HepG2 (cell line): ENCODE measurements around the gene CTSA. TPM values are rescaled to one million over a fixed set of nuclear protein-coding genes. Genes with fewer than 3 reads are reported as not detected.
A peak's percentile ranks its signal among the peaks of the same experiment; 100 is the strongest.

Experiments used
- AGO1 ChIP-seq: fragments of 200-400 bp; formaldehyde crosslinking; IDR thresholded peaks from 2 replicates; pipeline ENCODE4 v1.6.1; 2017; ENCODE audit warnings: mild to moderate bottlenecking, low read depth, low read length, moderate library complexity; ENCODE audit not compliant: poor library complexity, severe bottlenecking
- MBNL3 ChIP-seq: fragments of 250-450 bp; sonication (Bioruptor Pico); conservative IDR thresholded peaks from 2 replicates; pipeline ENCODE4 v1.8.0; 2022; ENCODE audit warnings: mild to moderate bottlenecking, inconsistent platforms
- SNRNP70 ChIP-seq: fragments of 200-400 bp; formaldehyde crosslinking; IDR thresholded peaks from 2 replicates; pipeline ENCODE4 v1.6.1; 2017; ENCODE audit warnings: mild to moderate bottlenecking, low read depth, low read length, moderate library complexity
- SRF ChIP-seq: IDR thresholded peaks from 2 replicates; pipeline ENCODE4 v1.6.1; 2011; ENCODE audit warnings: mild to moderate bottlenecking, low read depth, low read length, moderate library complexity
- TGIF2 ChIP-seq: IDR thresholded peaks from 2 replicates; pipeline ENCODE4 v1.6.1; 2016; ENCODE audit warnings: control low read depth, missing compliant biosample characterization
- THAP9 ChIP-seq: sonication (generic); formaldehyde crosslinking; IDR thresholded peaks from 2 replicates; pipeline ENCODE4; 2020; ENCODE audit warnings: missing genetic modification reagents, mild to moderate bottlenecking, borderline replicate concordance
- TP53 ChIP-seq: sonication (generic); formaldehyde crosslinking; conservative IDR thresholded peaks from 2 replicates; pipeline ENCODE4 v1.4.0; 2020; ENCODE audit warnings: missing genetic modification reagents
- ZKSCAN8 ChIP-seq: IDR thresholded peaks from 2 replicates; pipeline ENCODE4 v1.6.1; 2016; ENCODE audit warnings: borderline replicate concordance, missing genetic modification reagents, missing compliant biosample characterization
- ZNF143 ChIP-seq: sonication (generic); formaldehyde crosslinking; IDR thresholded peaks from 2 replicates; pipeline ENCODE4 v1.4.0; 2020; ENCODE audit warnings: missing genetic modification reagents
- ZNF354B ChIP-seq: sonication (generic); formaldehyde crosslinking; IDR thresholded peaks from 2 replicates; pipeline ENCODE4 v1.8.0; 2022; ENCODE audit warnings: mild to moderate bottlenecking, missing genetic modification reagents
- ZNF431 ChIP-seq: sonication (generic); formaldehyde crosslinking; IDR thresholded peaks from 2 replicates; pipeline ENCODE4 v1.9.0; 2022; ENCODE audit warnings: missing genetic modification reagents, low read depth, mild to moderate bottlenecking, borderline replicate concordance
- ZNF574 ChIP-seq: sonication (generic); formaldehyde crosslinking; IDR thresholded peaks from 2 replicates; pipeline ENCODE4 v1.4.0; 2020; ENCODE audit warnings: missing genetic modification reagents
- polyA plus RNA-seq, 8 experiments: library from polyadenylated mRNA; depleted of rRNA in 3 of 8; stranded (reverse) in 7 of 8; unstranded in 1 of 8; fragments of >200 nt; fragmentation: Illumina TruSeq in 4 of 8; extraction: Trizol in 4 of 8; gene quantifications; 2 replicates each; pipeline versions ENCODE4 v1.2.1 to v1.2.3, GENCODE V29; 2011 to 2016; ENCODE audit warnings: low read depth in 4 of 8, missing spikeins in 1 of 8, mixed read lengths in 1 of 8; ENCODE audit not compliant: insufficient read depth in 1 of 8
- total RNA-seq, 5 experiments: library from RNA; depleted of rRNA; stranded (reverse); fragments of >200 nt; fragmentation: Illumina TruSeq; extraction: Trizol; gene quantifications; 2 replicates each; pipeline ENCODE4 v1.2.3, GENCODE V29; 2016; ENCODE audit warnings: low read depth in 1 of 5

Gene CTSA
- total and polyA plus RNA-seq, 2 of the 13 experiments (the other 11 are each of a cell fraction or from before 2014, with no cell fraction given): 202 to 231 TPM

DNA sequence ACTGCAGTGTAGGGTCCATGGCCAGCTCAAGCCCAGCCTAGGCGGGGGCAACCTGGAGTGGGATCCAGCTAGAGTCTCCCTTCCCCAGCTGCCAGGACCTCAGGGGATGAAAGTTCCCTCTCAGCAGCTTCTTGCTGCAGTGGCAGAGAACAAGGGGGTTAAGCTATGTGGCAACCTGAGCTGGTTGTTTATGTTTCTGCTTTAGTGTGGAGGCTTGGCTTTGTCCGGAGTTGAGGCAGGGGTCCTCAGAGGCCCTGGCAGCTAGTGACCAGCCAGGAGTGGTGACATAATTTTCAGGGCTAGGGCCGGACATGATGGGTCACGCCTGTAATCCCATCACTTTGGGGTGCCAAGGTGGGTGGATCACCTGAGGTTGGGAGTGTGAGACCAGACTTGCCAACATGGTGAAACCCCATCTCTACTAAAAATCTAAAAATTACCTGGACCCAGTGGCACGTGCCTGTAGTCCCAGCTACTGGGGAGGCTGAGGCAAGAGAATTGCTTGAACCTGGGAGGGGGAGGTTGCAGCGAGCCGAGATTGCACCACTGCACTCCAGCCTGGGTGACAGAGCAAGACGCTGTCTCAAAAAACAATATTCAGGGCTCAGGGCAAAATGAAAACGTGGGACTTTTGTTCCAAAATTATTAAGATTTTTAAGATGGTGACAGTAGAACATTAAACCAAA lies 34.8 kb downstream of the CTSA start (continued):
- TF ChIP-seq ZNF354B (CRISPR knock-in tag): no peak
- peak; percentile 46; the same call in 1 of the 2 replicates for TF ChIP-seq ZNF574 (CRISPR knock-in tag)
- TF ChIP-seq TP53 (CRISPR knock-in tag): no peak
- no peak for TF ChIP-seq ZNF143 (CRISPR knock-in tag)
- TF ChIP-seq THAP9 (CRISPR knock-in tag): no peak
- 0 out of 2 replicates have a peak, but pooled peaks have one; percentile 53 for TF ChIP-seq TGIF2
- TF ChIP-seq MBNL3: no peak
- no peak for TF ChIP-seq ZNF431 (CRISPR knock-in tag)
- TF ChIP-seq AGO1: no peak
- no peak for TF ChIP-seq SNRNP70
- TF ChIP-seq ZKSCAN8 (CRISPR knock-in tag): no peak
- no peak for TF ChIP-seq SRF
